Hepatocyte (in vitro differentiated cells): Measurements from ENCODE around the gene TLCD1. TPM values are rescaled to one million over a fixed set of nuclear protein-coding genes. Genes with fewer than 3 reads are reported as not detected.
"Not testable (repeated sequence)": the region's sequence is repeated elsewhere in the genome, so short reads cannot be mapped to it uniquely, and the experiment has no call there.

Source experiments
- DNase-seq: peaks from one replicate; pipeline ENCODE4 v3.0.0-alpha.2; 2016; ENCODE audit warnings: low spot score
- H2AFZ ChIP-seq: fragments of 200-600 bp; sonication (generic); 2 replicates; pipeline ENCODE4 v1.6.0; 2016; ENCODE audit warnings: antibody characterized with exemption, mild to moderate bottlenecking
- H3K27ac ChIP-seq: fragments of 200-600 bp; sonication (generic); 2 replicates; pipeline ENCODE4 v1.5.1; 2016; ENCODE audit warnings: mild to moderate bottlenecking
- H3K27me3 ChIP-seq: fragments of 200-600 bp; sonication (generic); 2 replicates; pipeline ENCODE4 v1.6.1; 2016
- H3K36me3 ChIP-seq: fragments of 200-600 bp; sonication (generic); replicated peaks from 2 replicates; pipeline ENCODE4 v1.5.1; 2016; ENCODE audit warnings: low read depth; ENCODE audit not compliant: insufficient read depth
- H3K4me1 ChIP-seq: fragments of 200-600 bp; sonication (generic); 2 replicates; pipeline ENCODE4 v1.5.1; 2016; ENCODE audit warnings: mild to moderate bottlenecking, moderate library complexity; ENCODE audit not compliant: insufficient read depth
- H3K4me2 ChIP-seq: fragments of 200-600 bp; sonication (generic); 2 replicates; pipeline ENCODE4 v1.6.0; 2016
- H3K4me3 ChIP-seq: fragments of 200-600 bp; sonication (generic); 2 replicates; pipeline ENCODE4 v1.5.1; 2016; ENCODE audit warnings: mild to moderate bottlenecking
- H3K79me2 ChIP-seq: fragments of 200-600 bp; sonication (generic); 2 replicates; pipeline ENCODE4 v1.6.0; 2017; ENCODE audit warnings: mild to moderate bottlenecking
- H3K9me2 ChIP-seq: fragments of 200-600 bp; sonication (generic); replicated peaks from 2 replicates; pipeline ENCODE4 v1.6.0; 2017; ENCODE audit warnings: mild to moderate bottlenecking; ENCODE audit not compliant: insufficient read depth
- H3K9me3 ChIP-seq: fragments of 200-600 bp; sonication (generic); 2 replicates; pipeline ENCODE4 v1.5.1; 2016; ENCODE audit warnings: low read depth, mild to moderate bottlenecking
- H4K20me1 ChIP-seq: fragments of 200-600 bp; sonication (generic); 2 replicates; pipeline ENCODE4 v1.6.0; 2016; ENCODE audit warnings: mild to moderate bottlenecking; ENCODE audit not compliant: insufficient read depth, poor library complexity, severe bottlenecking
- EZH2 ChIP-seq: fragments of 200-600 bp; sonication (generic); IDR thresholded peaks from 2 replicates; pipeline ENCODE4 v1.6.1; 2016; ENCODE audit warnings: antibody characterized with exemption, mild to moderate bottlenecking, borderline replicate concordance
- EZH2phosphoT487 ChIP-seq: fragments of 200-600 bp; sonication (generic); IDR thresholded peaks from one replicate; pipeline ENCODE4 v1.6.1; 2018; ENCODE audit warnings: antibody characterized with exemption, mild to moderate bottlenecking, low read depth, moderate library complexity; ENCODE audit not compliant: unreplicated experiment, severe bottlenecking
- WGBS: methylation state at CpG from one replicate; pipeline ENCODE4 v1.1.6; 2016; ENCODE audit warnings: low lambda C conversion rate; ENCODE audit errors: missing lambda C conversion rate; 5-methylcytosine and 5-hydroxymethylcytosine counted together
- polyA plus RNA-seq: library from polyadenylated mRNA; unstranded; fragments of >200 nt; fragmentation: Nextera tagmentation; extraction: Ambion mirVana; gene quantifications from 2 replicates; pipeline ENCODE4 v1.2.1, GENCODE V29; 2016
- total RNA-seq: library from RNA; depleted of rRNA; stranded (reverse); fragments of >200 nt; gene quantifications from 2 replicates; pipeline ENCODE4 v1.2.3, GENCODE V29; 2014
- TF ChIP-seq, protein P1 (sequence below): fragments of 200-600 bp; sonication (generic); IDR thresholded peaks from 2 replicates; pipeline ENCODE4 v1.5.1; 2016; ENCODE audit warnings: antibody characterized with exemption, mild to moderate bottlenecking; ENCODE audit not compliant: poor library complexity

TLCD1 gene
- total and polyA plus RNA-seq, 2 experiments from 2014 or later = 12.5 to 23.4 TPM

DNA sequence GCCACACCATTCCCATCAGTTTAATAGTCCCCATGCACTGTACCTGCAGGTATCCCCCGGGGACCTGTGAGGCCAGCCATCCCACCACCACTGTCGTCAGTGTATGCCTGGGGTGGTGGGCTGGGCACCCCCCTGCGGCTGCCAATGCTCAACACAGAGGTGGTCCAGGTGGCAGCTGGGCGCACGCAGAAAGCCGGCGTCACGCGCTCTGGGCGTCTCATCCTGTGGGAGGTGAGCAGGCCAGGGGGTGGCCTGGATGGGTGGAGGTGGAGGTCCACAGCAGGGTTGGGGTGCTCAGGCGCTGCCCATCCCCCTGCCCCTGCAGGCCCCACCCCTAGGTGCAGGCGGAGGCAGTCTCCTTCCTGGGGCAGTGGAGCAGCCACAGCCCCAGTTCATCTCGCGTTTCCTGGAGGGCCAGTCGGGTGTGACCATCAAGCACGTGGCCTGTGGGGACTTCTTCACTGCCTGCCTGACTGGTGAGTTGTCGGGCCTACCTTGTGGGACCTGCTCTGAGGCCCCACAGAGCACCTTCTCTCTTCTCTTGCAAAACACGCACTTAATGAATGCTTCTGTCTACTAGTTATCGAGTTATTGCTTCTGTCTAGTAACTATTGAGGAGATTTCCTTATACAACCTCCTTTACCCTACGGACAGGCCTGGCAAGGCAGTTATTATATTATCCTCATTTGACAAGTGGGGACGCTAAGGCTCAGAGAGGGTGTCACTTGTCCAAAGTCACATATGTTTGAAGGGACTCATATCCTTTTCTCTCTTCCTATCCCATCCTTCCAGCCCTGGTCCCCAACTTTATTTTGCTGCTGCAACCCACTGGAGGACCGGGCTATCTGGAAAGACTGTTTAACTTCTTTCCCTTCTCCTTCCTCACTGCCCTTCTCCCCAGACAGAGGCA is 12.0 kb upstream of the TLCD1 start:
- Histone ChIP-seq H3K4me3 (no peak overlapping the region), H3K36me3 (no peaks in the 10 kb centered on the region), H3K9me3 (no peaks in the 10 kb centered on the region), H3K27ac (no peak overlapping the region), H3K4me1 (peaks cover 9% of the 10 kb centered on the region), H3K9me2 (no peaks in the 10 kb centered on the region), H3K79me2 (peaks cover 4% of the 10 kb centered on the region), H3K4me2 (no peak overlapping the region), H3K27me3 (no peaks in the 10 kb centered on the region), H2AFZ (no peak overlapping the region), H4K20me1 (no peaks in the 10 kb centered on the region)
- no peak for TF ChIP-seq EZH2
- no peak for TF ChIP-seq EZH2phosphoT487
- TF ChIP-seq, protein P1, sequence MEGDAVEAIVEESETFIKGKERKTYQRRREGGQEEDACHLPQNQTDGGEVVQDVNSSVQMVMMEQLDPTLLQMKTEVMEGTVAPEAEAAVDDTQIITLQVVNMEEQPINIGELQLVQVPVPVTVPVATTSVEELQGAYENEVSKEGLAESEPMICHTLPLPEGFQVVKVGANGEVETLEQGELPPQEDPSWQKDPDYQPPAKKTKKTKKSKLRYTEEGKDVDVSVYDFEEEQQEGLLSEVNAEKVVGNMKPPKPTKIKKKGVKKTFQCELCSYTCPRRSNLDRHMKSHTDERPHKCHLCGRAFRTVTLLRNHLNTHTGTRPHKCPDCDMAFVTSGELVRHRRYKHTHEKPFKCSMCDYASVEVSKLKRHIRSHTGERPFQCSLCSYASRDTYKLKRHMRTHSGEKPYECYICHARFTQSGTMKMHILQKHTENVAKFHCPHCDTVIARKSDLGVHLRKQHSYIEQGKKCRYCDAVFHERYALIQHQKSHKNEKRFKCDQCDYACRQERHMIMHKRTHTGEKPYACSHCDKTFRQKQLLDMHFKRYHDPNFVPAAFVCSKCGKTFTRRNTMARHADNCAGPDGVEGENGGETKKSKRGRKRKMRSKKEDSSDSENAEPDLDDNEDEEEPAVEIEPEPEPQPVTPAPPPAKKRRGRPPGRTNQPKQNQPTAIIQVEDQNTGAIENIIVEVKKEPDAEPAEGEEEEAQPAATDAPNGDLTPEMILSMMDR = no peak
- no peak for DNase-seq
- WGBS = 92% methylated on average over 18 of the region's 22 CpGs

DNA sequence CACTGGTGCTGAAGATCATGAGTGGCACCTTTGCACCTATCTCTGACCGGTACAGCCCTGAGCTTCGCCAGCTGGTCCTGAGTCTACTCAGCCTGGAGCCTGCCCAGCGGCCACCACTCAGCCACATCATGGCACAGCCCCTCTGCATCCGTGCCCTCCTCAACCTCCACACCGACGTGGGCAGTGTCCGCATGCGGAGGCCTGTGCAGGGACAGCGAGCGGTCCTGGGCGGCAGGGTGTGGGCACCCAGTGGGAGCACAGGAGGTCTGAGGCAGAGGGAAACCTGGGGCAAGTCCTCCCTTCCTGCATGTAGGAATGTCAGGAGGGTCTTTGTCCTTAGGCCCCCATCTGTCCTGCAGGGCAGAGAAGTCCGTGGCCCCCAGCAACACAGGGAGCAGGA is 11.3 kb upstream of the TLCD1 start:
- Histone ChIP-seq H3K27me3 (no peaks in the 10 kb centered on the region), H3K4me1 (peaks cover 4% of the 10 kb centered on the region), H3K4me2 (no peak overlapping the region), H3K4me3 (no peak overlapping the region), H3K36me3 (no peaks in the 10 kb centered on the region), H2AFZ (no peak overlapping the region), H3K79me2 (peaks cover under 1% of the 10 kb centered on the region), H4K20me1 (no peaks in the 10 kb centered on the region), H3K9me2 (no peaks in the 10 kb centered on the region), H3K27ac (no peak overlapping the region), H3K9me3 (no peaks in the 10 kb centered on the region)
- WGBS = 98% methylated on average over 12 of the region's 12 CpGs
- no peak for DNase-seq
- TF ChIP-seq EZH2phosphoT487 (no peak), EZH2 (no peak)
- TF ChIP-seq, protein P1 = no peak

DNA sequence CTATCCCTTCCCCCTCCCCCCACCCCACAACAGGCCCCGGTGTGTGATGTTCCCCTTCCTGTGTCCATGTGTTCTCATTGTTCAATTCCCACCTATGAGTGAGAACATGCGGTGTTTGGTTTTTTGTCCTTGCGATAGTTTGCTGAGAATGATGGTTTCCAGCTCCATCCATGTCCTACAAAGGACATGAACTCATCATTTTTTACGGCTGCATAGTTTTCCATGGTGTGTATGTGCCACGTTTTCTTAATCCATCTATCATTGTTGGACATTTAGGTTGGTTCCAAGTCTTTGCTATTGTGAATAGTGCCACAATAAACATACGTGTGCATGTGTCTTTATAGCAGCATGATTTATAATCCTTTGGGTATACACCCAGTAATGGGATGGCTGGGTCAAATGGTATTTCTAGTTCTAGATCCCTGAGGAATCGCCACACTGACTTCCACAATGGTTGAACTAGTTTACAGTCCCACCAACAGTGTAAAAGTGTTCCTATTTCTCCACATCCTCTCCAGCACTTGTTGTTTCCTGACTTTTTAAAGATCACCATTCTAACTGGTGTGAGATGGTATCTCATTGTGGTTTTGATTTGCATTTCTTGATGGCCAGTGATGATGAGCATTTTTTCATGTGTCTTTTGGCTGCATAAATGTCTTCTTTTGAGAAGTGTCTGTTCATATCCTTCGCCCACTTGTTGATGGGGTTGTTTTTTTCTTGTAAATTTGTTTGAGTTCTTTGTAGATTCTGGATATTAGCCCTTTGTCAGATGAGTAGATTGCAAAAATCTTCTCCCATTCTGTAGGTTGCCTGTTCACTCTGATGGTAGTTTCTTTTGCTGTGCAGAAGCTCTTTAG is 10.1 kb upstream of the TLCD1 start:
- not testable (repeated sequence) for DNase-seq, H3K4me1 ChIP-seq, H3K27me3 ChIP-seq, H4K20me1 ChIP-seq, H3K9me2 ChIP-seq, H3K27ac ChIP-seq, H3K36me3 ChIP-seq, H3K4me3 ChIP-seq, H2AFZ ChIP-seq, H3K9me3 ChIP-seq, H3K79me2 ChIP-seq, H3K4me2 ChIP-seq
- 89% methylated on average over 6 of the region's 8 CpGs for WGBS

DNA sequence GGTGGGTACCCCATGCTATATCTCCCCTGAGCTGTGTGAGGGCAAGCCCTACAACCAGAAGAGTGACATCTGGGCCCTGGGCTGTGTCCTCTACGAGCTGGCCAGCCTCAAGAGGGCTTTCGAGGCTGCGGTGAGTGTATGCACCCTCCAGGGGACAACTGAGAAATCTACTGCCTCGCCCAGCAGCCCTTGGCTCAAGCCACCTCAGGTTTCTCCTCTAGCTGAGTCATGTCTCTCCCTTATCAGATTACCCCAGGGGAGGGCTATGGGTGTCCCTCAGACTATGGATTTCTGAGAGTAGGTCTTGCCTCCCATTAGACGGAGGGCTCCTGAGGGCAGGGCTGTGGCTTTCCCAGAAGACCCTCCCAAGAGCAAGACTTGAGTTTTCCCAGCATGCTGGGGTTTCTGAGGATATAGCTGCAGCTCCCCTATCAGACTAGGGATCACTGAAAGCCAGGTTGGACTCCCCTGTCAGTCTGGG is 9.2 kb upstream of the TLCD1 start:
- Histone ChIP-seq H3K4me3 (no peak overlapping the region), H3K79me2 (no peaks in the 10 kb centered on the region), H3K27me3 (no peaks in the 10 kb centered on the region), H3K36me3 (no peaks in the 10 kb centered on the region), H2AFZ (no peak overlapping the region), H3K4me2 (no peak overlapping the region), H3K27ac (no peak overlapping the region), H3K4me1 (no peaks in the 10 kb centered on the region), H3K9me2 (no peaks in the 10 kb centered on the region), H4K20me1 (no peaks in the 10 kb centered on the region), H3K9me3 (no peaks in the 10 kb centered on the region)
- TF ChIP-seq EZH2 = no peak
- TF ChIP-seq, protein P1 = no peak
- no peak for TF ChIP-seq EZH2phosphoT487
- no peak for DNase-seq
- 68% methylated on average over 5 of the region's 5 CpGs for WGBS
